H1 (cell line): ENCODE results near the gene SIGLEC11. TPM values are rescaled to one million over a fixed set of nuclear protein-coding genes. Genes with fewer than 3 reads are reported as not detected.

ENCODE experiments used
- CTCF ChIA-PET: fragments of 300-600 bp; sonication (Branson Sonifier 250); formaldehyde crosslinking; loops from one replicate; lab custom pipeline; 2021; ENCODE audit not compliant: partially characterized antibody; lab: Charles Lee
- POLR2A ChIA-PET: fragments of 300-600 bp; sonication (Branson Sonifier 250); formaldehyde crosslinking; loops from one replicate; lab custom pipeline; 2021; ENCODE audit warnings: inconsistent platforms; ENCODE audit not compliant: partially characterized antibody; lab: Charles Lee
- DNase-seq, 2 experiments: peaks; one replicate each; pipeline versions ENCODE4 v3.0.0 to v3.0.0-alpha.2; 2010 to 2022; ENCODE audit warnings: low spot score in 2 of 2, low read depth in 1 of 2, mixed read lengths in 1 of 2
- FAIRE-seq: peaks from 2 replicates; lab custom pipeline; 2011; peaks lifted over from hg19 to GRCh38; lab: Jason Lieb, UNC
- H2AFZ ChIP-seq: 2 replicates; pipeline ENCODE4 v1.8.1; 2012; ENCODE audit warnings: low read length, inconsistent platforms
- H2AK5ac ChIP-seq: 2 replicates; pipeline ENCODE4 v1.6.1; 2013; ENCODE audit warnings: low read depth, low read length
- H2BK120ac ChIP-seq: replicated peaks from 2 replicates; pipeline ENCODE3; 2013; ENCODE audit warnings: low read depth, low read length, inconsistent platforms
- H2BK12ac ChIP-seq: 2 replicates; pipeline ENCODE4 v1.6.1; 2013; ENCODE audit warnings: low read depth, low read length
- H2BK15ac ChIP-seq: 2 replicates; pipeline ENCODE4 v1.6.1; 2013; ENCODE audit warnings: low read length
- H2BK20ac ChIP-seq: 2 replicates; pipeline ENCODE4 v1.6.1; 2013; ENCODE audit warnings: low read length
- H2BK5ac ChIP-seq: 2 replicates; pipeline ENCODE4 v1.6.1; 2013; ENCODE audit warnings: low read depth, low read length
- H3K14ac ChIP-seq: 2 replicates; pipeline ENCODE4 v1.6.1; 2013; ENCODE audit warnings: inconsistent platforms; ENCODE audit not compliant: insufficient read length
- H3K18ac ChIP-seq: 2 replicates; pipeline ENCODE4 v1.6.1; 2013; ENCODE audit warnings: low read length; ENCODE audit errors: extremely low read depth
- H3K23ac ChIP-seq: 2 replicates; pipeline ENCODE4 v1.6.1; 2013; ENCODE audit warnings: inconsistent platforms; ENCODE audit not compliant: insufficient read length
- H3K23me2 ChIP-seq: 2 replicates; pipeline ENCODE4 v1.6.1; 2013; ENCODE audit warnings: low read depth, low read length
- H3K27ac ChIP-seq: 2 replicates; pipeline ENCODE4 v1.6.1; 2011; ENCODE audit warnings: low read depth, low read length, inconsistent platforms
- H3K27me3 ChIP-seq, 4 experiments: replicated peaks in 1 of 4; 1 replicate in 1 of 4; 2 replicates in 3 of 4; pipeline versions ENCODE4 v1.6.1 to v1.8.1; 2011 to 2013; ENCODE audit warnings: low read length in 3 of 4, mild to moderate bottlenecking in 3 of 4, inconsistent platforms in 2 of 4, mixed read lengths in 2 of 4, moderate library complexity in 1 of 4; ENCODE audit not compliant: control insufficient read depth in 3 of 4, insufficient read depth in 3 of 4; ENCODE audit errors: extremely low read depth in 1 of 4
- H3K36me3 ChIP-seq, 4 experiments: 2 replicates each; pipeline versions ENCODE4 v1.6.1 to v1.8.1; 2011 to 2013; ENCODE audit warnings: mild to moderate bottlenecking in 4 of 4, low read length in 3 of 4, moderate library complexity in 2 of 4, control low read depth in 1 of 4, inconsistent platforms in 1 of 4; ENCODE audit not compliant: insufficient read depth in 4 of 4, control insufficient read depth in 2 of 4
- H3K4ac ChIP-seq: replicated peaks from 2 replicates; pipeline ENCODE3; 2013; ENCODE audit warnings: low read length, low read depth, mixed read lengths, inconsistent platforms; ENCODE audit not compliant: insufficient read length
- H3K4me1 ChIP-seq, 4 experiments: replicated peaks in 1 of 4; 1 replicate in 1 of 4; 2 replicates in 3 of 4; pipeline versions ENCODE4 v1.6.1 to v1.8.1; 2011 to 2013; ENCODE audit warnings: low read length in 3 of 4, inconsistent platforms in 2 of 4, mixed read lengths in 1 of 4; ENCODE audit not compliant: insufficient read depth in 4 of 4, control insufficient read depth in 3 of 4
- H3K4me2 ChIP-seq, 2 experiments: 2 replicates each; pipeline versions ENCODE4 v1.6.1 to v1.8.1; 2011 to 2013; ENCODE audit warnings: low read depth in 2 of 2, low read length in 2 of 2, control low read depth in 1 of 2, inconsistent platforms in 1 of 2, mild to moderate bottlenecking in 1 of 2; ENCODE audit not compliant: insufficient read depth in 1 of 2
- H3K4me3 ChIP-seq, 4 experiments: fragments of 200-600, 300-600 bp in 1 of 4; sonication (generic), shearing (Covaris generic), sonication (Bioruptor Twin) in 1 of 4; 2 replicates each; pipeline versions ENCODE4 v1.5.1 to v1.8.1; 2011 to 2016; ENCODE audit warnings: low read length in 4 of 4, low read depth in 3 of 4, control low read depth in 2 of 4, inconsistent platforms in 2 of 4, mild to moderate bottlenecking in 2 of 4, mixed read lengths in 1 of 4, moderate library complexity in 1 of 4; ENCODE audit not compliant: insufficient read depth in 2 of 4; ENCODE audit errors: extremely low read depth in 1 of 4
- H3K56ac ChIP-seq: replicated peaks from 2 replicates; pipeline ENCODE3; 2013; ENCODE audit warnings: low read depth, mild to moderate bottlenecking, mixed read lengths, low read length, inconsistent platforms; ENCODE audit not compliant: insufficient read length
- H3K79me1 ChIP-seq: 2 replicates; pipeline ENCODE4 v1.6.1; 2013; ENCODE audit warnings: low read depth, low read length, control low read depth
- H3K79me2 ChIP-seq, 2 experiments: 2 replicates each; pipeline versions ENCODE4 v1.6.1 to v1.8.1; 2012 to 2013; ENCODE audit warnings: low read length in 2 of 2, mild to moderate bottlenecking in 2 of 2, inconsistent platforms in 1 of 2; ENCODE audit not compliant: insufficient read depth in 2 of 2, control insufficient read depth in 1 of 2
- H3K9ac ChIP-seq, 4 experiments: replicated peaks in 1 of 4; 1 replicate in 1 of 4; 2 replicates in 3 of 4; pipeline versions ENCODE4 v1.6.1 to v1.8.1; 2011 to 2013; ENCODE audit warnings: low read depth in 3 of 4, low read length in 3 of 4, control low read depth in 2 of 4, mild to moderate bottlenecking in 2 of 4, moderate library complexity in 2 of 4, inconsistent platforms in 1 of 4; ENCODE audit errors: extremely low read depth in 1 of 4
- H3K9me3 ChIP-seq, 2 experiments: 2 replicates each; pipeline versions ENCODE4 v1.6.1 to v1.8.1; 2012 to 2013; ENCODE audit warnings: mild to moderate bottlenecking in 2 of 2, moderate library complexity in 2 of 2, control low read depth in 1 of 2, inconsistent platforms in 1 of 2, low read depth in 1 of 2, low read length in 1 of 2, mixed read lengths in 1 of 2; ENCODE audit not compliant: insufficient read depth in 2 of 2
- H4K20me1 ChIP-seq, 2 experiments: replicated peaks in 1 of 2; 2 replicates each; pipeline versions ENCODE3 to v1.8.1; 2011 to 2013; ENCODE audit warnings: inconsistent platforms in 2 of 2, low read length in 2 of 2, mild to moderate bottlenecking in 1 of 2; ENCODE audit not compliant: insufficient read depth in 2 of 2, control insufficient read depth in 1 of 2
- H4K5ac ChIP-seq: 2 replicates; pipeline ENCODE4 v1.6.1; 2013; ENCODE audit warnings: low read length, low read depth, mixed read lengths, inconsistent platforms; ENCODE audit not compliant: insufficient read length
- H4K8ac ChIP-seq: 2 replicates; pipeline ENCODE4 v1.8.0; 2013; ENCODE audit warnings: mild to moderate bottlenecking, moderate library complexity, low read length, inconsistent platforms; ENCODE audit not compliant: insufficient read depth; ENCODE audit errors: extremely low read depth
- H4K91ac ChIP-seq: replicated peaks from 2 replicates; pipeline ENCODE3; 2013; ENCODE audit warnings: low read length, mixed read lengths, inconsistent platforms; ENCODE audit not compliant: insufficient read length
- ATF2 ChIP-seq: IDR thresholded peaks from 2 replicates; pipeline ENCODE4 v1.6.1; 2012; ENCODE audit warnings: low read length, inconsistent platforms
- BRCA1 ChIP-seq: IDR thresholded peaks from 2 replicates; pipeline ENCODE4 v1.6.1; 2012; ENCODE audit warnings: low read depth, low read length, improper control_type of control experiment
- CEBPB ChIP-seq: IDR thresholded peaks from 2 replicates; pipeline ENCODE4 v1.6.1; 2012; ENCODE audit warnings: low read depth, low read length
- CHD1 ChIP-seq: IDR thresholded peaks from 2 replicates; pipeline ENCODE4 v1.6.1; 2012; ENCODE audit warnings: low read depth, low read length, improper control_type of control experiment
- EGR1 ChIP-seq: IDR thresholded peaks from 2 replicates; pipeline ENCODE4 v1.6.1; 2011; ENCODE audit warnings: low read depth, low read length, borderline replicate concordance
- EZH2 ChIP-seq: fragments of 200-600 bp; sonication (generic); IDR thresholded peaks from 2 replicates; pipeline ENCODE4 v1.7.1; 2012; ENCODE audit warnings: low read depth, mild to moderate bottlenecking, moderate library complexity, low read length, inconsistent platforms; ENCODE audit not compliant: severe bottlenecking
- KDM4A ChIP-seq: IDR thresholded peaks from one replicate; pipeline ENCODE4 v1.7.1; 2012; ENCODE audit warnings: low read depth, mild to moderate bottlenecking, moderate library complexity, low read length, inconsistent platforms; ENCODE audit not compliant: severe bottlenecking
- MAX ChIP-seq: IDR thresholded peaks from 2 replicates; pipeline ENCODE4 v1.6.1; 2012; ENCODE audit warnings: inconsistent platforms
- RAD21 ChIP-seq, 2 experiments: IDR thresholded peaks in 1 of 2; conservative IDR thresholded peaks in 1 of 2; 2 replicates each; pipeline ENCODE4 v1.6.1; 2011; ENCODE audit warnings: low read depth in 2 of 2, low read length in 2 of 2, improper control_type of control experiment in 1 of 2, inconsistent platforms in 1 of 2, mild to moderate bottlenecking in 1 of 2, moderate library complexity in 1 of 2
- SIRT6 ChIP-seq: IDR thresholded peaks from one replicate; pipeline ENCODE4 v1.7.1; 2012; ENCODE audit warnings: low read length, inconsistent platforms
- TAF7 ChIP-seq: optimal IDR thresholded peaks from 2 replicates; pipeline ENCODE3; 2011; ENCODE audit warnings: low read depth, mild to moderate bottlenecking, inconsistent platforms, low read length, moderate library complexity, borderline replicate concordance
- ZNF274 ChIP-seq: IDR thresholded peaks from 2 replicates; pipeline ENCODE4 v1.7.0; 2012; ENCODE audit warnings: low read length, borderline replicate concordance; ENCODE audit errors: extremely low read depth
- WGBS, 2 experiments: shearing (Covaris generic) in 1 of 2; methylation state at CpG; one replicate each; pipeline versions ENCODE4 v1.1.6 to v1.1.7; 2013 to 2015; ENCODE audit warnings: low lambda C conversion rate in 2 of 2, mixed read lengths in 2 of 2, inconsistent platforms in 1 of 2, low coverage in 1 of 2, missing lambda C conversion rate in 1 of 2; ENCODE audit not compliant: insufficient replicate concordance in 2 of 2, insufficient coverage in 1 of 2, insufficient read length in 1 of 2; ENCODE audit errors: extremely low coverage in 1 of 2, missing lambda C conversion rate in 1 of 2; 5-methylcytosine and 5-hydroxymethylcytosine counted together
- polyA plus RNA-seq, 7 experiments: library from polyadenylated mRNA; depleted of rRNA in 3 of 7; stranded (reverse) in 5 of 7; unstranded in 2 of 7; fragments of >200 nt in 5 of 7; fragments of 200-250 nt in 2 of 7; gene quantifications; 1 replicate in 5 of 7; 2 replicates in 1 of 7; 4 replicates in 1 of 7; pipeline versions ENCODE4 v1.2.1 to v1.2.3, GENCODE V29; 2011 to 2013; ENCODE audit warnings: missing spikeins in 2 of 7, mixed read lengths in 2 of 7
- total RNA-seq: library from RNA; stranded (reverse); fragmentation: NEBNext Ultra II Directional; extraction: Animal tissue kit (Norgen Biotek cat#: 25700); gene quantifications from 2 replicates; pipeline ENCODE4 v1.2.1, GENCODE V29; 2021

Gene SIGLEC11
- total and polyA plus RNA-seq, 2 of the 8 experiments (the other 6 are each of a cell fraction or from before 2014, with no cell fraction given): 0.18 TPM; not detected in 1

GRCh38 chr19:49988433-49988832 lies 27.5 kb upstream of the SIGLEC11 start:
- CTCF ChIA-PET: interaction anchor here (16.2 kb wide), 1 partner anchor 49 kb away, joined by 231 read pairs; no protein-coding TSS in a partner anchor
- no peak overlapping the region for H4K8ac ChIP-seq
- TF ChIP-seq CHD1 (no peak), SIRT6 (no peak), ATF2 (no peak), EZH2 (no peak), RAD21 (IDR thresholded peaks at IDR 0.05 in 1 of 2, conservative IDR thresholded peaks at IDR 0.05 in 1 of 2; ENCODE audit: low read depth in 2 of 2, low read length in 2 of 2) (no peak), BRCA1 (no peak), KDM4A (no peak), TAF7 (no peak), EGR1 (no peak), MAX (no peak), CEBPB (no peak), ZNF274 (no peak)

More at GRCh38 chr19:49988433-49988832, 27.5 kb upstream of the SIGLEC11 start:
- Histone ChIP-seq H2BK5ac (no peak overlapping the region), H3K23me2 (no peaks in the 10 kb centered on the region), H4K5ac (no peak overlapping the region), H2AK5ac (no peak overlapping the region), H4K91ac (no peak overlapping the region), H2BK12ac (no peak overlapping the region), H4K20me1 (peaks cover 3 to 25% of the 10 kb centered on the region in 2 experiments), H3K79me2 (no peaks in the 10 kb centered on the region), H3K23ac (no peak overlapping the region), H3K14ac (no peak overlapping the region), H3K4me2 (no peak overlapping the region), H2AFZ (no peak overlapping the region), H3K18ac (no peak overlapping the region), H3K27ac (no peak overlapping the region), H2BK15ac (no peak overlapping the region), H3K79me1 (no peaks in the 10 kb centered on the region), H3K27me3 (no peaks in the 10 kb centered on the region), H3K4me1 (no peaks in the 10 kb centered on the region), H3K9me3 (no peaks in the 10 kb centered on the region), H3K36me3 (peaks cover 0 to 4% (median 0%) of the 10 kb centered on the region in 4 experiments; a peak in 3 of 8 replicates), H2BK120ac (no peak overlapping the region), H3K4ac (no peak overlapping the region), H2BK20ac (no peak overlapping the region), H3K9ac (no peak overlapping the region), H3K56ac (no peak overlapping the region), H3K4me3 (no peak overlapping the region)
- 87% methylated on average over 9 of the region's 9 CpGs; no CpG with 5 or more reads in 1 of the 2 experiments for WGBS, 2 experiments
- FAIRE-seq (no peak), DNase-seq (no peak)
- POLR2A ChIA-PET: interaction anchor here (2.1 kb wide), 1 partner anchor 60 kb away, joined by 7 read pairs; the partner anchor contains the start of genes ATF5 and NUP62
